ENCODE data around the gene DHRS7B. TPM values are rescaled to one million over a fixed set of nuclear protein-coding genes. Genes with fewer than 3 reads are reported as not detected.

Gene DHRS7B
- total RNA-seq, 2 experiments from 2014 or later = 12.8 to 15.0 TPM

DNA sequence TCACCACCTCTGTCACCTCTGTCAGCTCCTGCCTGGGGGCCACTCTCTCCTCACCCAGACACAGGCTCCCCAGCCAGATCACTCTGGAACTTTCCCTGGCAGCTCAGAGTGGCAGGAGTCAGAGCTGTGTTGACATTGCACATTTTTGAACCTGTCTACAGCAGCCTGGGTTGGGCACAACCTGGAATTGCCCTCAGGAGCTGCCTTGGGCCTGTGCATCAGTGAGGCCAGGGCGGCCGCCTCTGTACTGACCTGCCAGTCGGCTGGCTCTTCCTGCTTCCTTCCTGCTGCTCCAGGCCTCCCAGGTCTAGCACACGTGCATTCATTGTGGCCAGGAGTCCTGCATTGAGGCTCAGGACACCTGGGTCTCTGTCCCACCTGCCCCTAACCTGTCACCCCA, 101.3 kb downstream of the DHRS7B start:
- H3K9me3 Mint-ChIP-seq (ENCODE audit: low read depth) = peaks cover 4% of the 10 kb centered on the region
- no peak overlapping the region for H3K4me3 Mint-ChIP-seq
- intact Hi-C loops (cut with DNase I, micrococcal nuclease) = no loop called here
- no peaks in the 10 kb centered on the region for H3K27me3 Mint-ChIP-seq
- DNase-seq (no peak), ATAC-seq (no peak)
- ChIA-PET POLR2A (no interaction called here), CTCF (no interaction called here)
- H3K27ac Mint-ChIP-seq = no peak overlapping the region
- no peaks in the 10 kb centered on the region for H3K4me1 Mint-ChIP-seq
- peaks cover 5% of the 10 kb centered on the region for H3K36me3 Mint-ChIP-seq (ENCODE audit: low read depth)

DNA sequence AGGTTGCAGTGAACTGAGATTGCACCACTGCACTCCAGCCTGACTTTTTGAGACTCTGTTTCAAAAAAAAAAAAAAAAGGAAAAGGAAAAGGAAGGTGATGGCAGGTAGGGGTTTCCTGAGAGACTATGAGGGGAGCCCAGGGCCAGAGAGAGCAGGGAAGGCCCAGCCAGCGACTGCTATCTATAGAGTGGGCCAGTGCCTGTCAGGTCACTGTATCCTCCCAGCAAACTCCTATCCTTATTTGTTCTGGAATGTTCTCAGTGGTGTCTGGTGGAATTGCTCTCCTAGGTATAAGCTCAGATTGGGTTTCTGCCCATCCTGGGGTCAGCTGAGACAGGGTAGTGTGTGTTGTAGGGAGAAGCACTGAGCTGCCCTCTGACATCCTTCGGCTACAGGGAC, 102.1 kb downstream of the DHRS7B start:
- H3K27ac Mint-ChIP-seq = no peak overlapping the region
- DNase-seq (no peak), ATAC-seq (no peak)
- peaks cover 5% of the 10 kb centered on the region for H3K36me3 Mint-ChIP-seq (ENCODE audit: low read depth)
- POLR2A ChIA-PET = no interaction called here
- H3K27me3 Mint-ChIP-seq = no peaks in the 10 kb centered on the region
- CTCF ChIA-PET = interaction anchor here (0.7 kb wide), 1 partner anchor 150 kb away, joined by 5 read pairs; no protein-coding TSS in a partner anchor
- peaks cover 4% of the 10 kb centered on the region for H3K9me3 Mint-ChIP-seq (ENCODE audit: low read depth)
- no peak overlapping the region for H3K4me3 Mint-ChIP-seq
- intact Hi-C loops (cut with DNase I, micrococcal nuclease) = no loop called here
- H3K4me1 Mint-ChIP-seq = no peaks in the 10 kb centered on the region

DNA sequence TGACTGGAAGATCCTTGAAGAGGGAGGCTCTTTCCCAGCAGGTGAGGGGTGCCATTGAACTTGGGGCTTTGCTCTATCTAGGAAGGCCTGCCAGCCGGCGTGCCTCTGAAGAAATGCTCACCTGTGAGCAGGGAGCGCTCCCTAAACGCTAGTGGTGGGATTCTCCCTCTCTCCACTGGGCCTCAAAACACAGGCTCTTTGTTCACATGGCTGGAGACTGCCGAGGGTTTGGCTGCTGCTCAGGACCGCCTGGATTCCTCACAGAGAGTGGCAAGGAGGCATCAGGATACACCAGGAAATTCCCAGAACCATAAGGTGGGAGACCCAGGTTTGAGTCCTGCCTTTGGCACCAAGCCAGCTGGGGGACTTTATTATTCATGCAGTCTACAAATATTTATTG, 104.8 kb downstream of the DHRS7B start:
- peaks cover 4% of the 10 kb centered on the region for H3K9me3 Mint-ChIP-seq (ENCODE audit: low read depth)
- DNase-seq = no peak
- ChIA-PET CTCF (no interaction called here), POLR2A (no interaction called here)
- no peak overlapping the region for H3K27ac Mint-ChIP-seq
- intact Hi-C loops (cut with DNase I, micrococcal nuclease) = no loop called here
- no peaks in the 10 kb centered on the region for H3K4me1 Mint-ChIP-seq
- peaks cover 5% of the 10 kb centered on the region for H3K36me3 Mint-ChIP-seq (ENCODE audit: low read depth)
- no peak overlapping the region for H3K4me3 Mint-ChIP-seq
- H3K27me3 Mint-ChIP-seq = no peaks in the 10 kb centered on the region
- ATAC-seq = no peak

DNA sequence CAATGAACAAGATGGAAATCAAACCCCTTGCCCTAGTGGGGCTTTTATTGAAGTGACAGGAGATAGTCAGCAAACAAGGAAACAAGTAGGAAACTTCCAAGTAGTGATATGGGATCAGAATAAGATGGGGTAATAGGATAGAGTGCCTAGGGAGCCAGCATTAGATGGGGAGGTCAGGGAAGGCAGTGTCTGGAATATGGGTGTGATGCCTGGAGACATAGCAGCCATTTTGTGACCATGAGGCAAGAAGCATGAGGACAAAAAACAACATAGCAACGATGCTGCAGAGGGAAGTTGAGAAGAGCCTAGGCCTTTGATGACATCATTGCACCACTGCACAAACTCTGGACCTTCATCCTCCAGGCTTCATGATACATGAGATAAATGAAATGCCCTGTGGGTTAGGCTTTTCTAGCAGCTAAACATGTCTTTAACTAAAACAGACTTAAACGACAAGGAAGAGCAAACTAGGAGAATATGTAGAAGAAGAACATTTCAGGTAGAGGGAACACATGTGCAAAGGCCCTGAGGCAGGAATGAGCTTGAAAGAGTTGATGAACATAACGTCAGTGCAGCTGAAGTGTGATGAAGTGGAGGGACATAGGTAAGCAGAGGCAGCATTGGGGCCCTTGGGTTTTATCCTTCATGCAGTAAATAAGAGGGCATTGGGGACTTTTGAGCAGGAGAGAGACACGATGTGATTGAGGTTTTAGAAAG, 105.4 kb downstream of the DHRS7B start:
- H3K27me3 Mint-ChIP-seq = no peaks in the 10 kb centered on the region
- DNase-seq = no peak
- ATAC-seq = no peak
- H3K4me1 Mint-ChIP-seq = no peaks in the 10 kb centered on the region
- ChIA-PET POLR2A (no interaction called here), CTCF (no interaction called here)
- H3K4me3 Mint-ChIP-seq = no peak overlapping the region
- peaks cover 4% of the 10 kb centered on the region for H3K9me3 Mint-ChIP-seq (ENCODE audit: low read depth)
- intact Hi-C loops (cut with DNase I, micrococcal nuclease) = no loop called here
- H3K27ac Mint-ChIP-seq = no peak overlapping the region
- peaks cover 5% of the 10 kb centered on the region for H3K36me3 Mint-ChIP-seq (ENCODE audit: low read depth)

DNA sequence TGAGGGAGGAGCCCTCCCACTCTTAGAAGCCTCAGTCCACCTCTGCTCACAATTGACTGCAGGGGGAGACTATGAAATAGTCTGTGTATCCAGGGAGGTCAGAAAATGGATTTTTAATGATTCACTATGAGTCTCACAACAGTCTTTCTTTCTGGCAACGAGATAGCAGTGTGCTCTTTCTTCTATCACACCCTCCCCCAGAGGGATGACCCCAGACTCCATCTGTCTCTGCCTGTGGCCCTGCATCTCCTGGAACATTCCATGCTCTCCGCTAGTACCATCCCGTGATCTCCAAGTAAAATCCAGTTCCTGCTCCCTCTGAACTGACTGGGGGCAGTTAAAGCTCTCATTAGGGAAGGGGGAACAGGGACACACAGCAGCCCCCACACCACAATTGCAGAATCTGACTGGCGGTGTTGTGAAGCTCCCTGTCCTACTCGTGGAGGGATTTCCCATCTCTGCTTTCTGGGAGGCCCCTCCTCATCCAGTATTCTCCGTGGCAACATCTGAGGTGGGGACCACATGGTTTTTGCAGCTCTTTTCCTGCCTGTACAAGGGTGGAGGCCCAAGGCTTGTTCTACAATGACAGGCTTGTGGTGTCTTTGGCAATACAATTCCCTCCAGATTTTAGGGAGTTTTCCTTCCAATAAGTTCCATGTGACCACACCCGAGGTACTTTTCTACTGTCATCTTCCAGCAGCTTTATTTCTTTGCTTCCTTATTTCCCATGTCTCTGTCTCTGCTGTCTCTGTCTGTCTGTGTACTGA, 107.0 kb downstream of the DHRS7B start:
- ATAC-seq (no peak), DNase-seq (no peak)
- Mint-ChIP-seq H3K36me3 (ENCODE audit: low read depth) (peaks cover 5% of the 10 kb centered on the region), H3K27me3 (no peaks in the 10 kb centered on the region), H3K9me3 (ENCODE audit: low read depth) (peaks cover 4% of the 10 kb centered on the region), H3K27ac (no peak overlapping the region), H3K4me1 (no peaks in the 10 kb centered on the region), H3K4me3 (no peak overlapping the region)
- ChIA-PET POLR2A (no interaction called here), CTCF (interaction anchor here (1.6 kb wide), 1 partner anchor 46 kb away, joined by 4 read pairs; no protein-coding TSS in a partner anchor)
- intact Hi-C loops (cut with DNase I, micrococcal nuclease) = no loop called here

DNA sequence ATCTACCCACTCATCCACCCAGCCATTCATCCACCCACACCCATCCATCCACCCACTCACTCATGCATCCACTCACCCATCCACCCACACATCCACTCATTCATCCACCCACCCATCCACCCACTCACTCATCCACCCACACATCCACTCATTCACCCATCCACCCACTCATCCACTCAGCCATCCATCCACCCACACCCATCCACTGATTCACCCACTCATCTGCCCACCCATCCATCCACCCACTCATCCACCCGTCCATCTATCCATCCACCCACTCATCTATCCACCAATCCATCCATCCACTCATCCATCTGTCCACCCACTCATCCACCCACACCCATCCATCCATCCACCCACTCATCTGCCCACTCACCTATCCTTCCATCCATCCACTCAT, 109.2 kb downstream of the DHRS7B start:
- H3K4me1 Mint-ChIP-seq = no peaks in the 10 kb centered on the region
- no peaks in the 10 kb centered on the region for H3K27me3 Mint-ChIP-seq
- H3K4me3 Mint-ChIP-seq = no peak overlapping the region
- DNase-seq (no peak), ATAC-seq (no peak)
- H3K9me3 Mint-ChIP-seq (ENCODE audit: low read depth) = peaks cover 4% of the 10 kb centered on the region
- peaks cover 5% of the 10 kb centered on the region for H3K36me3 Mint-ChIP-seq (ENCODE audit: low read depth)
- H3K27ac Mint-ChIP-seq = no peak overlapping the region
- ChIA-PET CTCF (no interaction called here), POLR2A (no interaction called here)
- intact Hi-C loops (cut with DNase I, micrococcal nuclease) = no loop called here

DNA sequence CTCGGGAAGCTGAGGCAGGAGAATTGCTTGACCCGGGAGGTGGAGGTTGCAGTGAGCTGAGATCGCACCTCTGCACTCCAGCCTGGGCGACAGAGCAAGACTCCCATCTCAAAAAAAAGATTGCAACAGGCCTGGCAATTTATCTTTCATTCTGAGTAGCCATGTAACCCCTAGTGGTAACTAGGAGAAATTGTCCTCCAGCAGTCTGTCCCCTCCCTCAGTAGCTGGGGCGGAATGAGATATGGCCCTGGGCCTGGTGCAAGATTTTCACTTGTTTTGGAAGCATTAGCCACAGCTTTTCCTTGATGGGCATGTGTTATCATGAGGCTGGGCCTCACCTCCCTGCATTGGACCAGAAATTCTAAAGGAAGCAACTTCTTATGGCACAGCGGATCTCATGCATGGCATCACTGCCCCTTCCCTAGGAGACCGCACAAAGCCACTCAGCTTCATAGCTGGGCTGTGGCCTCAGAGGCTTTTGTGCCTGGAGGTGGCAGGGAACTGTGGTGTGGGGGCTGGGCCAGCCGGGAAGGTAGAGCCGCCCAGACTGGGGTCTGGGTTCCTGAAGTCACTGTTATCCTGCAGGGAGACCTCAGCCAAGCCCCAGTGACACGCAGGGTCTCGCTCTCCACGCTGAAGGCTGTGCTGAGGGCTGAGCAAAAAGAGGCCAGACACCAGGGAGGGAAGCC, 113.1 kb downstream of the DHRS7B start:
- Mint-ChIP-seq H3K27ac (no peak overlapping the region), H3K9me3 (ENCODE audit: low read depth) (no peaks in the 10 kb centered on the region), H3K27me3 (no peaks in the 10 kb centered on the region), H3K36me3 (ENCODE audit: low read depth) (no peaks in the 10 kb centered on the region), H3K4me3 (no peak overlapping the region), H3K4me1 (no peaks in the 10 kb centered on the region)
- CTCF ChIA-PET = interaction anchor here (0.9 to 1.1 kb wide), 2 partner anchors 10 to 27 kb away, joined by 4 read pairs; no protein-coding TSS in a partner anchor
- DNase-seq = no peak
- intact Hi-C loops (cut with DNase I, micrococcal nuclease) = no loop called here
- POLR2A ChIA-PET = no interaction called here
- ATAC-seq = peak; percentile 39

DNA sequence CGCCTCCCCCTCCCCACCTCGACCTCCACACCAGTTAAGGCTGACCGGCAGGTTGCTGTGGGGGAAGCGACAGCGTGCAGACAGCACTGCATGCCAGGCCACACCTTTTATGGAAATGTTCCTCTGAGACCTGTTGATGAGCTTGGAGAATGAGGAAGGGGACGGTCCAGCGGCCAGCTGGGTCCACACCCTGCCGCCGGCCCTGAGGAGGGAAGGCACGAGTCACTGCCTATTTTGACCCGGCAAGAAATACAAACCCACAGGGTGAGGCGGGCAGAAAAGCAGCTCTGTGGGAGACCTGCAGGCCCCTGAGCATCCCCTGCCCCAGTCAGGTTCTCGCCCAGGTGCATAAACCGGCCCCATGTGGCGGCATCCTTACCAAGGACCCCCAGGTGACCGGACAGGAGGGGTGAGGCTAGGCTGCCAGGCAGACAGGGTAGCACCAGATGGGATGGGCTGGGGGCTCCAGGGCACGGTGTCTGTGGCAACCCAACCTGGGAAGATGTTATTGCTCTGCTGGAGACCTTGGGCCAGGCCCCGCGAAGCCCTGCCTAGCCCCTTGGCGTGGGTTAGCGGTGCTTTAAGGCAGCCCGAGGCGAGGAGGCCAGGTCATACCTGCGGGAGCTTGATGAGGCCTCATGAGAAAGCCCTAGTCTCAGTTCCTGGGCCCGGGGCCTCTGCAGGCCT, 113.7 kb downstream of the DHRS7B start:
- intact Hi-C loops (cut with DNase I, micrococcal nuclease) = no loop called here
- ATAC-seq = no peak
- H3K4me1 Mint-ChIP-seq = no peaks in the 10 kb centered on the region

More for the DNA sequence above, 113.7 kb downstream of the DHRS7B start:
- H3K36me3 Mint-ChIP-seq (ENCODE audit: low read depth) = no peaks in the 10 kb centered on the region
- H3K4me3 Mint-ChIP-seq = no peak overlapping the region
- no peak for DNase-seq
- no peak overlapping the region for H3K27ac Mint-ChIP-seq
- ChIA-PET CTCF (no interaction called here), POLR2A (no interaction called here)
- no peaks in the 10 kb centered on the region for H3K9me3 Mint-ChIP-seq (ENCODE audit: low read depth)
- H3K27me3 Mint-ChIP-seq = no peaks in the 10 kb centered on the region

Other genes starting within 250 kb of the DHRS7B start
- gene USP22, start 84.0 kb upstream of the DHRS7B start, total RNA-seq = 100 to 1,000 TPM; 148 to 173 TPM
- gene TMEM11, start 87.2 kb downstream of the DHRS7B start, total RNA-seq = 10 to 100 TPM; 28.9 to 40.4 TPM
- 1 to 10 TPM; 1.5 to 1.7 TPM for gene NATD1, start 126.4 kb downstream of the DHRS7B start, total RNA-seq
- gene MAP2K3, start 157.7 kb downstream of the DHRS7B start, total RNA-seq = 100 to 1,000 TPM; 122 to 123 TPM
- not detected for gene KCNJ12, start 249.4 kb downstream of the DHRS7B start, total RNA-seq